UCSD-AML1 (cell line): Measurements from ENCODE around the gene ZNF619.

Experiments used
- DNase-seq: peaks from one replicate; lab custom pipeline; 2025; ENCODE audit not compliant: unreplicated experiment; lab: John Stamatoyannopoulos, UW

The ZNF619 gene

GRCh38 chr3:40528426-40528825 is 51.5 kb downstream of the ZNF619 start:
- DNase-seq, result no peak

- DNase-seq, result no peak
Observed at GRCh38 chr3:40532252-40532651, 55.3 kb downstream of the ZNF619 start.

GRCh38 chr3:40534283-40534682 is 57.4 kb downstream of the ZNF619 start:
- DNase-seq, result no peak
